ENCODE data around the gene INHBA. TPM values are rescaled to one million over a fixed set of nuclear protein-coding genes. Genes with fewer than 3 reads are reported as not detected.

INHBA gene
- total and polyA plus RNA-seq, 9 of the 15 experiments (the other 6 are each of a cell fraction or from before 2014, with no cell fraction given) = 0.02 to 0.04 TPM; not detected in 7

DNA sequence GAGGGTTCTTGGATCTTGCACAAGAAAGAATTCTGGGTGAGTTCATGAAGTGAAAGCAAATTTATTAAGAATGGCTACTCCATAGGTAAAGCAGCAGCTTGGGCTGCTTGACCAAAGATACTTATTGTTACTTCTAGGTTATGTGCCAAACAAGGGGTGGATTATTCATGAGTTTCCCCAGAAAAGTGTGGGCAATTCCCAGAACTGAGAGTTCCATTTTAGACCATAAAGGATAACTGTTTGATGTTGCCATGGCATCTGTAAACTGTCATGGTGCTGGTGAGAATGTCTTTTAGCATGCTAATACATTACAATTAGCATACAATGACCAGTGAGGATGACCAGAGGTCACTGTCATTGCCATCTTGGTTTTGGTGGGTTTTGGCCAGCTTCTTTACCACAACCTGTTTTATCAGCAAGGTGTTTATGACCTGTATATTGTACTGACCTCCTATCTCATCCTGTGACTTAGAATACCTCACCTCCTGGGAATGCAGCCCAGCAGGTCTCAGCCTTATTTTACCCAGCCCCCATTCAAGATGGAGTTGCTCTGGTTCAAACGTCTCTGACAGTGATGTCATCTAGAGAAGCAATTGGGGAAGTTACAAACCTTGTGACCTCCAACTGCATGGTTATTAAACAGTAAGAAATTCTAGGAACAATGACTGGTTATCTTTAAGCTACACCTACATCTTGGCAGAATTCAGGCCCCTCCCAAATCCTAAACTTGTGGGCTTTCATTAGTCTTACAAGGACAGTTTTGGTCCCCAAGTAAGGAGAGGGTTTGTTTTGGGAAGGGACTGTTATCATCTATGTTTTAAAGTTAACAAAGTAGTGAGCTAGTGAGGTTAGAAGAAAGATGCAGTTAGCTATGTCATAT, 48.0 kb upstream of the INHBA start (continued):
- TF ChIP-seq, protein P1, sequence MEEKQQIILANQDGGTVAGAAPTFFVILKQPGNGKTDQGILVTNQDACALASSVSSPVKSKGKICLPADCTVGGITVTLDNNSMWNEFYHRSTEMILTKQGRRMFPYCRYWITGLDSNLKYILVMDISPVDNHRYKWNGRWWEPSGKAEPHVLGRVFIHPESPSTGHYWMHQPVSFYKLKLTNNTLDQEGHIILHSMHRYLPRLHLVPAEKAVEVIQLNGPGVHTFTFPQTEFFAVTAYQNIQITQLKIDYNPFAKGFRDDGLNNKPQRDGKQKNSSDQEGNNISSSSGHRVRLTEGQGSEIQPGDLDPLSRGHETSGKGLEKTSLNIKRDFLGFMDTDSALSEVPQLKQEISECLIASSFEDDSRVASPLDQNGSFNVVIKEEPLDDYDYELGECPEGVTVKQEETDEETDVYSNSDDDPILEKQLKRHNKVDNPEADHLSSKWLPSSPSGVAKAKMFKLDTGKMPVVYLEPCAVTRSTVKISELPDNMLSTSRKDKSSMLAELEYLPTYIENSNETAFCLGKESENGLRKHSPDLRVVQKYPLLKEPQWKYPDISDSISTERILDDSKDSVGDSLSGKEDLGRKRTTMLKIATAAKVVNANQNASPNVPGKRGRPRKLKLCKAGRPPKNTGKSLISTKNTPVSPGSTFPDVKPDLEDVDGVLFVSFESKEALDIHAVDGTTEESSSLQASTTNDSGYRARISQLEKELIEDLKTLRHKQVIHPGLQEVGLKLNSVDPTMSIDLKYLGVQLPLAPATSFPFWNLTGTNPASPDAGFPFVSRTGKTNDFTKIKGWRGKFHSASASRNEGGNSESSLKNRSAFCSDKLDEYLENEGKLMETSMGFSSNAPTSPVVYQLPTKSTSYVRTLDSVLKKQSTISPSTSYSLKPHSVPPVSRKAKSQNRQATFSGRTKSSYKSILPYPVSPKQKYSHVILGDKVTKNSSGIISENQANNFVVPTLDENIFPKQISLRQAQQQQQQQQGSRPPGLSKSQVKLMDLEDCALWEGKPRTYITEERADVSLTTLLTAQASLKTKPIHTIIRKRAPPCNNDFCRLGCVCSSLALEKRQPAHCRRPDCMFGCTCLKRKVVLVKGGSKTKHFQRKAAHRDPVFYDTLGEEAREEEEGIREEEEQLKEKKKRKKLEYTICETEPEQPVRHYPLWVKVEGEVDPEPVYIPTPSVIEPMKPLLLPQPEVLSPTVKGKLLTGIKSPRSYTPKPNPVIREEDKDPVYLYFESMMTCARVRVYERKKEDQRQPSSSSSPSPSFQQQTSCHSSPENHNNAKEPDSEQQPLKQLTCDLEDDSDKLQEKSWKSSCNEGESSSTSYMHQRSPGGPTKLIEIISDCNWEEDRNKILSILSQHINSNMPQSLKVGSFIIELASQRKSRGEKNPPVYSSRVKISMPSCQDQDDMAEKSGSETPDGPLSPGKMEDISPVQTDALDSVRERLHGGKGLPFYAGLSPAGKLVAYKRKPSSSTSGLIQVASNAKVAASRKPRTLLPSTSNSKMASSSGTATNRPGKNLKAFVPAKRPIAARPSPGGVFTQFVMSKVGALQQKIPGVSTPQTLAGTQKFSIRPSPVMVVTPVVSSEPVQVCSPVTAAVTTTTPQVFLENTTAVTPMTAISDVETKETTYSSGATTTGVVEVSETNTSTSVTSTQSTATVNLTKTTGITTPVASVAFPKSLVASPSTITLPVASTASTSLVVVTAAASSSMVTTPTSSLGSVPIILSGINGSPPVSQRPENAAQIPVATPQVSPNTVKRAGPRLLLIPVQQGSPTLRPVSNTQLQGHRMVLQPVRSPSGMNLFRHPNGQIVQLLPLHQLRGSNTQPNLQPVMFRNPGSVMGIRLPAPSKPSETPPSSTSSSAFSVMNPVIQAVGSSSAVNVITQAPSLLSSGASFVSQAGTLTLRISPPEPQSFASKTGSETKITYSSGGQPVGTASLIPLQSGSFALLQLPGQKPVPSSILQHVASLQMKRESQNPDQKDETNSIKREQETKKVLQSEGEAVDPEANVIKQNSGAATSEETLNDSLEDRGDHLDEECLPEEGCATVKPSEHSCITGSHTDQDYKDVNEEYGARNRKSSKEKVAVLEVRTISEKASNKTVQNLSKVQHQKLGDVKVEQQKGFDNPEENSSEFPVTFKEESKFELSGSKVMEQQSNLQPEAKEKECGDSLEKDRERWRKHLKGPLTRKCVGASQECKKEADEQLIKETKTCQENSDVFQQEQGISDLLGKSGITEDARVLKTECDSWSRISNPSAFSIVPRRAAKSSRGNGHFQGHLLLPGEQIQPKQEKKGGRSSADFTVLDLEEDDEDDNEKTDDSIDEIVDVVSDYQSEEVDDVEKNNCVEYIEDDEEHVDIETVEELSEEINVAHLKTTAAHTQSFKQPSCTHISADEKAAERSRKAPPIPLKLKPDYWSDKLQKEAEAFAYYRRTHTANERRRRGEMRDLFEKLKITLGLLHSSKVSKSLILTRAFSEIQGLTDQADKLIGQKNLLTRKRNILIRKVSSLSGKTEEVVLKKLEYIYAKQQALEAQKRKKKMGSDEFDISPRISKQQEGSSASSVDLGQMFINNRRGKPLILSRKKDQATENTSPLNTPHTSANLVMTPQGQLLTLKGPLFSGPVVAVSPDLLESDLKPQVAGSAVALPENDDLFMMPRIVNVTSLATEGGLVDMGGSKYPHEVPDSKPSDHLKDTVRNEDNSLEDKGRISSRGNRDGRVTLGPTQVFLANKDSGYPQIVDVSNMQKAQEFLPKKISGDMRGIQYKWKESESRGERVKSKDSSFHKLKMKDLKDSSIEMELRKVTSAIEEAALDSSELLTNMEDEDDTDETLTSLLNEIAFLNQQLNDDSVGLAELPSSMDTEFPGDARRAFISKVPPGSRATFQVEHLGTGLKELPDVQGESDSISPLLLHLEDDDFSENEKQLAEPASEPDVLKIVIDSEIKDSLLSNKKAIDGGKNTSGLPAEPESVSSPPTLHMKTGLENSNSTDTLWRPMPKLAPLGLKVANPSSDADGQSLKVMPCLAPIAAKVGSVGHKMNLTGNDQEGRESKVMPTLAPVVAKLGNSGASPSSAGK (IDR thresholded peaks at IDR 0.05) = no peak
- TF ChIP-seq NFIC (IDR thresholded peaks at IDR 0.05) = no peak
- no peak for TF ChIP-seq ATF3 (IDR thresholded peaks at IDR 0.05)
- TF ChIP-seq ATF3 (CRISPR knock-in tag; conservative IDR thresholded peaks at IDR 0.05) = no peak
- TF ChIP-seq FOXK1 (CRISPR knock-in tag; IDR thresholded peaks at IDR 0.05; ENCODE audit: borderline replicate concordance) = no peak
- no peak for TF ChIP-seq ZNF23 (CRISPR knock-in tag; IDR thresholded peaks at IDR 0.05)
- TF ChIP-seq CSDE1 (IDR thresholded peaks at IDR 0.05) = no peak
- peak; percentile 35; the same call in 1 of the 2 replicates for TF ChIP-seq ZNF239 (CRISPR knock-in tag; IDR thresholded peaks at IDR 0.05)
- TF ChIP-seq HLTF (IDR thresholded peaks at IDR 0.05) = no peak
- TF ChIP-seq ZNF583 (CRISPR knock-in tag; IDR thresholded peaks at IDR 0.05) = peak; percentile 52; the same call in 1 of the 2 replicates
